HCT116 (cell line): ENCODE measurements around the gene SORL1-AS1.

Experiments used
- ATAC-seq: fragments of 200-7000 bp; cut with Tn5 transposase; 2 replicates; pipeline ENCODE4 v1.9.1; 2020; ENCODE audit warnings: mild to moderate bottlenecking, moderate library complexity
- BruUV-seq: library from RNA; stranded (reverse); fragments of 400-500 nt; replicated peaks from 2 replicates; lab custom pipeline; 2021; lab: Mats Ljungman, UMichigan
- CTCF ChIA-PET: fragments of 300-600 bp; sonication (Branson Sonifier 250); formaldehyde crosslinking; loops from one replicate; lab custom pipeline; 2021; ENCODE audit warnings: antibody characterized with exemption; lab: Charles Lee
- POLR2A ChIA-PET: fragments of 300-600, 350-600 bp; sonication (Branson Sonifier 250); formaldehyde crosslinking; loops from one replicate; lab custom pipeline; 2021; ENCODE audit warnings: antibody characterized with exemption; lab: Charles Lee
- RAD21 ChIA-PET, 2 experiments: fragments of 300-600 bp; sonication (Branson Sonifier 250); formaldehyde crosslinking; loops; one replicate each; lab custom pipeline; 2023; ENCODE audit warnings: low total read pairs in 2 of 2; ENCODE audit not compliant: uncharacterized antibody in 2 of 2, unreplicated experiment in 2 of 2, low non-redundant PET in 1 of 2; lab: Charles Lee
- DNase-seq: peaks from one replicate; pipeline ENCODE4 v3.0.0-alpha.2; 2010; ENCODE audit warnings: low read depth, low spot score
- H2AFZ ChIP-seq: fragments of 200-600 bp; shearing (Covaris generic), sonication (generic); 2 replicates; pipeline ENCODE4 v1.6.1; 2017; ENCODE audit warnings: low read depth, mixed run types, mixed read lengths, antibody characterized with exemption, low read length; ENCODE audit not compliant: poor library complexity, severe bottlenecking
- H3K27ac ChIP-seq: 2 replicates; pipeline ENCODE4 v1.5.1; 2012; ENCODE audit warnings: low read depth, low read length
- H3K27me3 ChIP-seq: fragments of 200-600 bp; sonication (generic); 2 replicates; pipeline ENCODE4 v1.6.1; 2016; ENCODE audit warnings: mixed run types, low read length, mixed read lengths; ENCODE audit not compliant: insufficient read depth
- H3K36me3 ChIP-seq, 2 experiments: fragments of 200-500 bp in 1 of 2; fragments of 200-600 bp in 1 of 2; sonication (Bioruptor generic) in 1 of 2; sonication (generic) in 1 of 2; 2 replicates each; pipeline versions ENCODE4 v1.5.1 to v1.6.1; 2014 to 2016; ENCODE audit warnings: low read length in 2 of 2, inconsistent platforms in 1 of 2, mixed read lengths in 1 of 2, mixed run types in 1 of 2; ENCODE audit not compliant: insufficient read depth in 2 of 2, control insufficient read depth in 1 of 2
- H3K4me1 ChIP-seq, 2 experiments: fragments of 200-600 bp in 1 of 2; sonication (generic) in 1 of 2; 2 replicates each; pipeline versions ENCODE4 v1.5.1 to v1.6.1; 2012 to 2017; ENCODE audit warnings: low read length in 2 of 2, inconsistent platforms in 1 of 2, mild to moderate bottlenecking in 1 of 2, mixed read lengths in 1 of 2, mixed run types in 1 of 2, moderate library complexity in 1 of 2; ENCODE audit not compliant: insufficient read depth in 2 of 2, control insufficient read depth in 1 of 2
- H3K4me2 ChIP-seq: fragments of 200-600 bp; sonication (generic); 2 replicates; pipeline ENCODE4 v1.6.1; 2017; ENCODE audit warnings: mixed run types, low read length, mixed read lengths
- H3K4me3 ChIP-seq, 2 experiments: fragments of 200-600 bp in 1 of 2; sonication (generic) in 1 of 2; replicated peaks in 1 of 2; 2 replicates each; pipeline ENCODE4 v1.5.1; 2011 to 2016; ENCODE audit warnings: low read length in 2 of 2, control low read depth in 1 of 2, low read depth in 1 of 2, mild to moderate bottlenecking in 1 of 2, mixed read lengths in 1 of 2, mixed run types in 1 of 2
- H3K79me2 ChIP-seq: fragments of 200-600 bp; sonication (generic); 2 replicates; pipeline ENCODE4 v1.6.1; 2017; ENCODE audit warnings: mild to moderate bottlenecking, mixed run types, low read length, moderate library complexity, mixed read lengths; ENCODE audit not compliant: insufficient read depth
- H3K9ac ChIP-seq: fragments of 200-600 bp; sonication (generic); 2 replicates; pipeline ENCODE4 v1.6.1; 2016; ENCODE audit warnings: low read length, mixed read lengths
- H3K9me2 ChIP-seq: fragments of 200-600 bp; sonication (generic), shearing (Covaris generic); 2 replicates; pipeline ENCODE4 v1.6.1; 2017; ENCODE audit warnings: mixed run types, mild to moderate bottlenecking, moderate library complexity; ENCODE audit not compliant: insufficient read depth
- H3K9me3 ChIP-seq, 2 experiments: fragments of 200-500 bp in 1 of 2; fragments of 200-600 bp in 1 of 2; sonication (Bioruptor generic) in 1 of 2; sonication (generic) in 1 of 2; 2 replicates each; pipeline ENCODE4 v1.6.1; 2014 to 2017; ENCODE audit warnings: low read length in 2 of 2, mixed read lengths in 2 of 2, inconsistent platforms in 1 of 2, low read depth in 1 of 2, mild to moderate bottlenecking in 1 of 2, mixed run types in 1 of 2, moderate library complexity in 1 of 2; ENCODE audit not compliant: control insufficient read depth in 1 of 2, insufficient read depth in 1 of 2
- H4K20me1 ChIP-seq: fragments of 200-600 bp; sonication (generic), shearing (Covaris generic); 2 replicates; pipeline ENCODE4 v1.6.1; 2017; ENCODE audit warnings: mixed run types, mild to moderate bottlenecking, moderate library complexity; ENCODE audit not compliant: insufficient read depth
- CBX3 ChIP-seq: IDR thresholded peaks from 2 replicates; pipeline ENCODE4 v1.6.1; 2012; ENCODE audit warnings: low read depth
- CEBPB ChIP-seq: IDR thresholded peaks from 2 replicates; pipeline ENCODE4 v1.6.1; 2012; ENCODE audit warnings: low read depth
- EGR1 ChIP-seq: IDR thresholded peaks from 2 replicates; pipeline ENCODE4 v1.6.1; 2012; ENCODE audit warnings: low read depth
- ELF1 ChIP-seq: IDR thresholded peaks from 2 replicates; pipeline ENCODE4 v1.6.1; 2012; ENCODE audit warnings: low read depth, borderline replicate concordance
- EZH2phosphoT487 ChIP-seq: fragments of 200-600 bp; IDR thresholded peaks from 2 replicates; pipeline ENCODE4 v1.6.1; 2018; ENCODE audit warnings: antibody characterized with exemption, borderline replicate concordance
- JUND ChIP-seq: IDR thresholded peaks from 2 replicates; pipeline ENCODE4 v1.6.1; 2012
- POLR2AphosphoS5 ChIP-seq: IDR thresholded peaks from 2 replicates; pipeline ENCODE4 v1.6.1; 2011; ENCODE audit warnings: mild to moderate bottlenecking, low read depth, low read length, moderate library complexity
- RAD21 ChIP-seq: IDR thresholded peaks from 2 replicates; pipeline ENCODE4 v1.6.1; 2012; ENCODE audit warnings: low read depth, mild to moderate bottlenecking
- REST ChIP-seq: IDR thresholded peaks from 2 replicates; pipeline ENCODE4 v1.6.1; 2012; ENCODE audit warnings: low read depth
- SIN3A ChIP-seq: IDR thresholded peaks from 2 replicates; pipeline ENCODE4 v1.6.1; 2012; ENCODE audit warnings: low read depth
- SP1 ChIP-seq: IDR thresholded peaks from 2 replicates; pipeline ENCODE4 v1.6.1; 2012; ENCODE audit warnings: low read depth
- ZFX ChIP-seq: fragments of 450-650 bp; IDR thresholded peaks from 2 replicates; pipeline ENCODE4 v1.6.1; 2017
- ZNF274 ChIP-seq: fragments of 200-500 bp; sonication (Bioruptor generic); IDR thresholded peaks from 2 replicates; pipeline ENCODE4 v1.6.1; 2014; ENCODE audit warnings: mild to moderate bottlenecking, low read depth, low read length, inconsistent platforms
- intact Hi-C: fragments of 100-400 bp; cut with micrococcal nuclease; formaldehyde crosslinking; loops from 2 replicates; pipeline ENCODE4 v1.10.0; 2022
- TF ChIP-seq, protein P1 (sequence below): IDR thresholded peaks from 2 replicates; pipeline ENCODE4 v1.6.1; 2011; ENCODE audit warnings: mild to moderate bottlenecking, low read length, moderate library complexity; ENCODE audit not compliant: insufficient replicate concordance; ENCODE audit errors: extremely low read depth
- TF ChIP-seq, protein P2 (sequence below): IDR thresholded peaks from 2 replicates; pipeline ENCODE4 v1.6.1; 2012
- TF ChIP-seq, protein P3 (sequence below): IDR thresholded peaks from 2 replicates; pipeline ENCODE4 v1.6.1; 2012

Gene SORL1-AS1

GRCh38 chr11:121448011-121448410, 4.8 kb downstream of the SORL1-AS1 start:
- no peak overlapping the region for H3K4me3 ChIP-seq
- BruUV-seq = no TSS peak
- H3K9me3 ChIP-seq = no peaks in the 10 kb centered on the region
- ChIA-PET POLR2A (no interaction called here), RAD21 (no interaction called here), CTCF (no interaction called here)
- intact Hi-C loops = no loop called here
- H4K20me1 ChIP-seq = no peaks in the 10 kb centered on the region
- no peak overlapping the region for H3K4me2 ChIP-seq
- no peak overlapping the region for H2AFZ ChIP-seq
- no peak overlapping the region for H3K9ac ChIP-seq
- H3K9me2 ChIP-seq = no peaks in the 10 kb centered on the region
- H3K4me1 ChIP-seq = peaks cover 6 to 12% of the 10 kb centered on the region in 2 experiments; a peak in 3 of 4 replicates
- no peaks in the 10 kb centered on the region for H3K27me3 ChIP-seq
- H3K27ac ChIP-seq = no peak overlapping the region
- no peaks in the 10 kb centered on the region for H3K79me2 ChIP-seq
- TF ChIP-seq, protein P1, sequence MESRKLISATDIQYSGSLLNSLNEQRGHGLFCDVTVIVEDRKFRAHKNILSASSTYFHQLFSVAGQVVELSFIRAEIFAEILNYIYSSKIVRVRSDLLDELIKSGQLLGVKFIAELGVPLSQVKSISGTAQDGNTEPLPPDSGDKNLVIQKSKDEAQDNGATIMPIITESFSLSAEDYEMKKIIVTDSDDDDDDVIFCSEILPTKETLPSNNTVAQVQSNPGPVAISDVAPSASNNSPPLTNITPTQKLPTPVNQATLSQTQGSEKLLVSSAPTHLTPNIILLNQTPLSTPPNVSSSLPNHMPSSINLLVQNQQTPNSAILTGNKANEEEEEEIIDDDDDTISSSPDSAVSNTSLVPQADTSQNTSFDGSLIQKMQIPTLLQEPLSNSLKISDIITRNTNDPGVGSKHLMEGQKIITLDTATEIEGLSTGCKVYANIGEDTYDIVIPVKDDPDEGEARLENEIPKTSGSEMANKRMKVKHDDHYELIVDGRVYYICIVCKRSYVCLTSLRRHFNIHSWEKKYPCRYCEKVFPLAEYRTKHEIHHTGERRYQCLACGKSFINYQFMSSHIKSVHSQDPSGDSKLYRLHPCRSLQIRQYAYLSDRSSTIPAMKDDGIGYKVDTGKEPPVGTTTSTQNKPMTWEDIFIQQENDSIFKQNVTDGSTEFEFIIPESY = no peak
- TF ChIP-seq CEBPB (no peak), CBX3 (no peak), EGR1 (no peak), ZNF274 (no peak), RAD21 (no peak), JUND (no peak), SP1 (no peak), ZFX (no peak), SIN3A (no peak), ELF1 (no peak), REST (no peak), POLR2AphosphoS5 (no peak), EZH2phosphoT487 (no peak)
- TF ChIP-seq, protein P2, sequence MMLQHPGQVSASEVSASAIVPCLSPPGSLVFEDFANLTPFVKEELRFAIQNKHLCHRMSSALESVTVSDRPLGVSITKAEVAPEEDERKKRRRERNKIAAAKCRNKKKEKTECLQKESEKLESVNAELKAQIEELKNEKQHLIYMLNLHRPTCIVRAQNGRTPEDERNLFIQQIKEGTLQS = no peak
- TF ChIP-seq, protein P3, sequence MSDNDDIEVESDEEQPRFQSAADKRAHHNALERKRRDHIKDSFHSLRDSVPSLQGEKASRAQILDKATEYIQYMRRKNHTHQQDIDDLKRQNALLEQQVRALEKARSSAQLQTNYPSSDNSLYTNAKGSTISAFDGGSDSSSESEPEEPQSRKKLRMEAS = no peak
- H3K36me3 ChIP-seq = no peaks in the 10 kb centered on the region
- no peak for DNase-seq
- ATAC-seq = no peak
